NCI-H1417 (cell line): ENCODE data around the gene ZNF407.

Source experiments
- DNase-seq, 3 experiments: peaks; one replicate each; lab custom pipeline; 2025; lab: John Stamatoyannopoulos, UW

The ZNF407 gene

DNA sequence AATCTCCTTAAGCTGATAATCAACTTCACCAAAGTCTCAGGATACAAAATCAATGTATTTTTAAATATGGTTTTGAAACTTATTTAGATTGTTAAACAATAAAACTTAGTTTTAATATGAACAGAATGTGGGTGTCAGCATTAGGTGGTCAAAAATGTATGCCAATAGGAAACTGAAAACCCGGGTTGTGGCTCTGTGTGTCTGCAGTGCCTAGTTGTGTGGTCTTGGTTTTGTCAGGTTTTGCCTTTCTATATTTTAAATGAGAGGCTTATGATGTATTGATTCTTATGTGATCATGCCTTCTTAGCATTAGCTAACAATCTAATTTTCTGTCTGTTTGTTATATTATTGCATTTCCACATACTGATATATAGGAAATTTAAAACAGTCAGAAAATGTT is 227.8 kb downstream of the ZNF407 start:
- no peak for DNase-seq

DNA sequence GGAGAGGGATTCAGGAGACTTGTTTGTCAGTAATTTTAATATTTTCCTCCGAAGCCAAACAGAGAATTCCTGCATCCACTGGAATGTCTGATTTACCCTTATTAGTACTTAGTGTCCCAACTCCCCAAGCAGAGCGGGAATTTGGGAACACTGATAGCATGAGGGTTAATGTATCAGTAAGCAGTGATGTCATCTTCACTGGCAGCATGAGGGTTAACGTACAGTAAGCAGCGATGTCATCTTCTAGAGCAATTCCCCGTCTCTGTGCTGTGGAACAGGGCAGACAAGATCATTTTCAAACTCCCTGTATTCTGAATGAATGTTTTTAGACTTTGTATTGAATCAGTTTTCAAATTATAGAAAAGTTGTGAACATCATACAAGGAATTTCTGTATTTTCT is 228.9 kb downstream of the ZNF407 start:
- DNase-seq = no peak

DNA sequence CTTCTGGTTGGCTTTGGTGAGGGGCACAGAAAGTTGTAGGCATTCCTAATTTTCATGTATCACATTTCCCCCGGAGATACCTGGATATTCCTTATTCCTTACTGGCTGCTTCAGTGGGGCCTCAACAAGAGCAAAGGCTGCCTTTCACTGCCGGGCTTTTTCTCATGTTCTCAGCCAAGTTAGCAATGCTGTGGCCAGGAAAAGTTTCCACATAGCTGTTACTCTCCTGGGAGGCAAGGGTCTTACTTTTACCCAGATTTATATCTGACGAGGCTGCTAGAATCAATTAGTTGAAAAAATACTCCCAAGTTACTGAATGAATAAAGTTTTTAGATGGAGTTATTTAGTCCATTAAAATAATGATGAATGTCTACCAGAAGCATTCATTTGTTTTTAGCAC is 230.5 kb downstream of the ZNF407 start:
- DNase-seq = no peak

DNA sequence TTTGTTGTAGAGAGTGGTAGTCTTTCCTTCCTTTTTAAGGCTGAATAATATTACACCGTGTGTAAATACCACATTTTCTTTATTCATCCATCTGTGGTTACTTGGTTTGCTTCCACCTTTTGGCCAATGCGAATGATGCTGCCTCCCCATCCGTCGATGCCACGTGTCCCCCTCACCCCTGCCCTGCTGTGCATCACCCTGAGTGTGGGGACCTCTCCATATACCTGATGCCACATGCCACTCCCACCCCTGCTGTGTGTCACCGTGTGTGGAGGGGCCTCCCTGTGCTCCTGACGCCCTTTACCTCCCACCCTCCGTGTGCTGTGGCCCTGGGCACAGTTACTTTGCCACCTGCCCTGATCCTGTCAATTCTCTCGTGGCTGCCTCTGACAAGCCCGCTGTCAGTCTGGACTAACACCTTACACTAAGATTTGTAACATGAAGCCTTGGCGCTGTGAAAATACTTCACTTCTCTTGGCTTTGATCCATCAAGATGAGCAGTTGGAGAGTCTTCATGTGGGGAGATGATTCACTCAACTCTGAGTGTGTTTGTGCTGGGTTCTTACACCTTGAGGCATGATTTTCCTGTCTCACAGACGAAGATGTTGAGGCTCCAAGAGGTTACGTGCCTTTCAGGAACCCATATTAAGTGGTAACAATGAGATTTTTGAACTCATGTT is 234.0 kb downstream of the ZNF407 start:
- DNase-seq = peak in 1 of 3 experiments; percentile 1

DNA sequence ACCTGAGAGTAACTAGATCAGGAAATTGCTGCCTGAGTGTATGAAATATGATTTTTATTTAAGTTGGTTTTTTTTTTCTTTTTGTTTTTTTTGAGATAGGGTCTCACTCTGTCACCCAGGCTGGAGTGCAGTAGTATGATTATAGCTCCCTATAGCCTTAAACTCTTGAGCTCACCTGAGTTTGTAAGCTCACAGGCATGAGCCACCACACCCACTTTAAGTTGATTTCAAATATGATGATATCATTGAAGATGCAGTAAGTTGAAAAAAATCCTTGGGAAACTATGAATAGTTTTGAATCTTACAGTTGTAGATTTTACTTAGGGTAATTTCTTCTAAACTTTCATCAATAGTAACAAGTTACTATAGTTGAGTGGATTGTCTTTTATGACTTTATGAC is 234.7 kb downstream of the ZNF407 start:
- no peak for DNase-seq

DNA sequence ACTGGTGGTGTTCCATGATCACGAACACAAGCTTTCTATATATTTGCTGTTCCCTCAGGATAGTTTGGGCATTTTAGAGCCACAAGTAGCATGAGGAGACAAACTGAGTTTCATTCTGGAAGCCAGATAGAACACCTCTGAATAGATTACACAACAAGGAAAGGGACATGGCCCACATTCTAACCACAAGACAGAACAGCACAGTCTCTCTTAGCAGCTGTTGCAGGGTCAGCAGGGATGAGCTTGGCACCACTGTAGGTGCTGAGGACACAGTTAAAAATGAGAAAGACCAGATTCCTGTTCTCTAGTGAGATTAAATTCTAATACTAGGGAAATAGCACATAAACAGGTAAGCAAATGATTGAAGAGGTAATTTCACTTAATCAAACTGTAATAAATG is 235.3 kb downstream of the ZNF407 start:
- DNase-seq = no peak

DNA sequence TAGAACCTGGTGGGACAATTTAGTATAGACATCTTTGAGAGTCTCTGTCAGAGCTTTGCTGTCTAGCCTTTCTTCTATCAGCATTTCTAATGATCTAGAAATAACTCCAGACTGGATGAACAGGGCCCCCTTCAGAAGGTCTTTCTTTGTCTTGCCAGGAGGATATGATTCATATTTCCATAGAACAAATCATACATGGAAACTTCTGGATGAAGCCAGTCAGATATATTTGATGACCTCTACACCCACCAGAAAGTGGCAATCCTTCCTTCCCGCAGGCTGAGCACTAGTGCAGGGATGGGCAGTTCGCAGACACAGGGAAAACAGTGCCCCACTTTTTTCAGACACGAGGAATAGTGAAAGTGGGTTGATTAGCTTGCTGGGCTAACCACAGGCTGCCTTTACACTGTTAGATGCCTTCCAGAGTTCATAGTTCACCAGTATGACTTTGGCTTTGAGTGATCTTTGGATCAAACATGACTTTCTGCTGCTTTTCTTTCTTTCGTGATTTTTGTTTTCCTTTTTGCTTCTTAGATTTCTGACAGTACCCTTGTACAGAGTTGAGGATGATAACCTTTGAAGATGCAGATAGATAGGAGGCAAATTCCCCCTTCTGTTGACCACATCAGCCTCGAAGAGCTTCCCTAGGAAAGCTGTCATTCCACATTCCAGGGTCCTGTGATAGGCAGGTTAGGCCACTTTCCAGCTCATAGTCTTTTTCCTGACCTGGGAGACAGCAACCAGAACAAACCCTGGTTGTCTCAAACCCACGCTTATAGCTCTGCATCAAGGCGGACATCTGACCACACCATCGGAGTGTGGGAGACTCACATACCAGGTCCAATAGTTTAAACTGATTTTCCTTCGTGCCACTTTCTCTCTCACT is 237.0 kb downstream of the ZNF407 start:
- no peak for DNase-seq

DNA sequence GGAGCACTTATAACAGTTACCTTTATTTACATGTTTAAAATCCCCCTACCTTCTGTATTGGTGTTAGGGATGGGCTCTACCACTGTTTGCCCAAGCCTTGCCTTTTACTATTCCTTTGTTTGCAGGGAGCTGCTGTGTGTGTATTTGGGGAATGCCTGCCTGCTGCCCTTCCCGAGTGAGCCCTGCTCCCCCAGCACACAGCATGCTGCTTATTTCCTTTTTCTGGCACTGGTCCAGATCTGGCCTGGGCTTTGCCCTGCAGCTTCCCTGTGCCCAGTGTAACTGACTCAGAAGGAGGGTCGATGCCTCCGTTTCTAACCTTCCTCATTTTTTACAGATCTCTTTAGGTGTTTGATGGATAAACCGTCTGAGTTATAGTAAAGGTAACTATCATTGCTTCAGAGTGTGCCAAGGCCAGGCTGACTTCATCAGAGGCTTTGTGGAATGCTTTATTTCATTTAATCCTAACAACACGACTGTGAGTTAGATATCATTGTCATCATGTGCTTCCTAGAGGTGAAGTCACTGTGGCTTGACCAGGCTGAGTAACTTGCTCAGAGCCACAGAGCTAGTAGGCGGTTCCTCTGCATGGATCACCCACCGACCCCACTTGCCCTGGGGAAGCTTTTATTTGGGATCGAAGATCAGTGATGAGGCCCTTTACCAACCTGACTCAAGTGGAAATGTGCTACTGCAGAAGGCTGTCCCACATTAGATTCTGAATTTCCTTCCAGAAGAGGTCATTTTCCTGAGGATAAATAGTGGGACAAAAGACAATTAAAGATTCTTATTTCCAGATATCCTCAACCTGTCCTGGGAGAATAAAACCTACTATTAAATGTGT is 238.8 kb downstream of the ZNF407 start:
- DNase-seq = peak; percentile 2 to 98 (median 86)

DNA sequence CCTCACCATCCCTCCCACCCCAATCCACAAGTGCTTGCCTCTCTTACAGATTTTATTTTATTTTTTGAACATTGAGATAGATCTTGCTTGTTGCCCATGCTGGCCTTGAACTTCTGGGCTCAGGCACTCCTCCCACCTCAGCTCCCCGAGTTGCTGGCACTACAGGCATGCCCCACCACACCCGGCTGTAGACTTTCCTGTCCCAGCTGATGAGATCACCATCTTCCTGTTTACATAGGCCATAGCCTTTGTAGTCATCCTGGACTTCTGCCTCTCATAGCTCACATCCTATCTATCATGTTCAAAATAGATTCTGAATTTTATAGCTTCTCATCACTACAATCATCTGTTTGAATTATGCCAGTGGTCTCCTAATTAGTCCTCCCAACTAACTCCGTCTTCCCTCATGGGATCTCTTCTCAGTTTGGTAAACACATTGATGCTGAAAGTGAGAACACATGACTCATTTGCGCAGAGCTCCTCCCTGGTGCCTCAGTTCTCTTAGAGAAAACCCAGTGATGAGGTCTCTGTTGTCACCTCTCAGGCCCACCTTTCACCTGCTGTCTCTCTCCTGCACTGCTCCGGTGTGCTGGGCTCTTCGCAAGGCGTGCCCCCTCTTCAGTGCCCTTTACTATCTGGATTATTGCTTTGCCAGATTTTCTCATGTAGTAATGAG is 243.0 kb downstream of the ZNF407 start:
- peak in 1 of 3 experiments; percentile 29 for DNase-seq

DNA sequence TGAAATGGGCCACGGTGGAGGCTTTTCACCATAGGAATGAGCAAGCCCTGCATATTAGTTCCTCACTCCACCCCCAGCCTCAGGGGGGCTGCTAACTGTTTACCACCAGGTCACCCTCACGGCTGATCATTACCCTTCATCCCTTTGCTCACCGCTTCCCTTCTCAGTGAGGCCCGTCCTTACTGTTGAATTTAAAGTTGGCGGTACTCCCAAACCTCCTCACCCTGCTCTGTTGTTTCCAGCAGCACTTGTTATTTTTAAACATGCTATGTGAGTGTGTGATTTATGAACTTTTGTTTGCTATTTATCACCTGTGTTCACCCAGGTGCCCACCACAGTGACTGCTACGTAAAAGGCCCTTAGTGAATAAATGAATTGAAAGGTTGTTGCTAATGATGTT is 243.6 kb downstream of the ZNF407 start:
- peak in 1 of 3 experiments; percentile 62 for DNase-seq

DNA sequence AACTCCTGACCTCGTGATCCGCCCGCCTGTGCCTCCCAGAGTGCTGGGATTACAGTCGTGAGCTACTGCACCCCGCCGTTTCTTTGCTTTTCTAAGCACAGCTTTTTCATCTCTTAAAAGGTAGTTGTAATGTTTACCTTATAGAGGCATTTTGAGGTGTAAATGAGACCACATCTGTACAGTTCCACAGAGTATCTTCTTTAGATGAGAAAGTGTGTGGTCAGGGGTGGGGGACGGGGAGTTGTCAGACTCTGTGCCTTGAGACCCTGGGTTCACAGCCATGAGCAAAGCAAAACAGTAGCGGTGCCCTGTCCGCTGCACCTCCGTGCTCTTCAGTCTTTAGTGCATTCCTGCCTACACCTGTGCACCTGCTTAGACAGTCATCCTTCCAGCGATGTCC is 251.6 kb downstream of the ZNF407 start:
- no peak for DNase-seq

DNA sequence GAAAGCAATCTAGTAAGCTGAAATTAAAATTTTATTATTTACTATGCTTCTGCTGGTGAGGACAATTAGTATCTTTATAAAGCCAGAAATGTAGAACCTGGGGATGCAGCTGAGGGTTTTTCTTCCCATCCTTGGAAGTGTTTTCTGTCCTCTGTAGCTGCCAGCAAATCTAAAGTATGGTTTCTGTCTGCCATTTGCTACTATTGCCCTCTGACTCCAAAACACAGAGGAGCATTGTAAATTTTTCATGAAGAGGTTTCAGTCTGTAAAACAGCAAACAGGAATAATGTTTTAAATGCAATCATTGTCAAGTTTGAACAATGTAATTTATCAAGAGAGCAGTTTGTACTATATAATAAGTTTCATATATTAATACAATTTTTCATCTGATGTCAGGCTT is 258.8 kb downstream of the ZNF407 start:
- DNase-seq = peak in 1 of 3 experiments; percentile 61

DNA sequence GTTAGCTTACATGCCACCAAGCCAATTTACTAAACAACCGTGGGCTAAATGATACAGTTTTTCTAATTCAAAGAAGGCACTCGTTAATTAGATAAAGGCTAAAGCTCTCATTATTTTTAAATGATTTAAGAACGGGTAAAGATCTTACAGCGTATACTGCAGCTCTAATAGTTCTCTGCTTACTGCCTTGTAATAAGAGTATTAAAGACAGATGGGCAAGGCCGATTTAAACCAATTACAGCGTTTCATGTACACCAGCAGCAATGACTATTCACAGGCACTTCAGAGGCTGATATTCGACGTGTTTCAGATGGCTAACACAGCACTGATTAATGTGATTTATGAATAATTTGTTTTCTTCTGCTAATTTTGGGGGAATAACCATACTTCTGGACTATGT is 259.3 kb downstream of the ZNF407 start:
- peak in 2 of 3 experiments; percentile 30 to 68 for DNase-seq

DNA sequence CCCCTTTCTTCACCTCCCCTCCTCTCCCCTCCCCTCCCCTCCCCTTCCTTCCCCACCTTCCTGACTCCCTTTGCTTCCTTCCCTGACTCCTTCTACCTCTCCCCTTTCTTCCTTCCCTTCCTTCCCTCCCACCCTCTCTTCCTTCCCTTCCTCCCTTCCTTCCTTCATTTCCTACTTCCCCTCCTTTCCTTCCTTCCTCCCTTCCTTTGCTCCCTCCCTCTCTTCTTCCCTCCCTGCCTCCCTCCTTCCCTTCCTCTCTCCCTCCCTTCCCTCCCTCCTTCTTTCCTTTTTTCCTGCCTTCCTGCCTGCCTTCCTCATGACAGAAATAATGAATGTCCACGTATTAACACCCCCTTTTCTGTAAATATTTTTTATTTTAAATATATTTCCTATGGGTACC is 260.2 kb downstream of the ZNF407 start:
- no peak for DNase-seq

DNA sequence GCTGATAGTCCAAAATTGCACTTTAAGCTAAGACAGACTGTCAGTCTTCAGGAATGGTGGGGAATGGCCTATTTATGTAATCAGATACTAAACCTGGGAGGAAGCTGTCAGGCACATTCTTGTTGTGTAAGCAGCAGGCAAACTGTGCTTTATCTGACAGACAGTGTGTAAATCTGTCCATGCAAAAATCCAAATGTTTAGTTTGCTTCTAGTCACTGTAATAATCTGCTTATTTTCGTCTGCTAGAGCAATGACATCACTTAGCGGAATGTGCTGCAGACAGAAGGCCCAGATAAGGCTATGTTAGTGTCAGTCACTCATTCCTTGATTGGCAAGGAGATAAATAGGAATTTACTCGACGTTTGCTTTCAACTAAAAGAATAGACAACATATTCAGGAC is 263.5 kb downstream of the ZNF407 start:
- no peak for DNase-seq

DNA sequence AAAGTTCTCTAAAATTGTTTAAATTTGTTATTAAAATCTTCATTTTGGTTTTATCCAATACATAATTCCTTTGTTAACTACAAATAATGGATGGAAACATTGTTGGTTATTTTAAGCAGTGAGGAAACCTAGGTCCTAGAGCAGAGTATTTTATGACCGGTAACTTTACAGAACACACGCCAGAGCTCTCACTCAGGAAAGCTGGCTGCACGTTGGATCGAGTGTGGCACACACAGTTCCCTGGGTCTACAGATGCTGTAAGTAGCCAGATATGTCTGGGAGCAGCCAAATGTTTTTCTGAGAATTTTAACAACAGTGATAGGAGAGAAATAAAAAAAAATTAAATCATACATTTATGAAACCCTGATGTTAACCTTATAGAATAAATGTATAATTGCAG is 264.4 kb downstream of the ZNF407 start:
- no peak for DNase-seq

DNA sequence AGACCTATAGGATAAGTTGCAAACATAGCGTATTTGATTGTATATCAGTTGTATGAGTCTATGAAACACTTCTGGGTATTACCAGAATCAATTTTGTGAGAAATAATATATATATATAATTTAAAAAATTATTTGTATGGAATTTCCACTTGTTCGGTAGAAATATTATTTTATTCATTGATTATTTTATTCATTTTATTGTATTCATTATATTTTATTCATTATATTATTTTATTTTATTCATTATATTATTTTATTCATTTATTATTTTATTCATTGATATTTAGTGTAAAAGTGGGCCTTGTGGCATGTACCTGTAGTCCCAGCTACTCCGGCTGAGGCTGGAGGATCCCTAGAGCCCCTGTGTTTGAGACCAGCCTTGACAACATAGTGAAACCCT is 268.9 kb downstream of the ZNF407 start:
- DNase-seq = no peak

DNA sequence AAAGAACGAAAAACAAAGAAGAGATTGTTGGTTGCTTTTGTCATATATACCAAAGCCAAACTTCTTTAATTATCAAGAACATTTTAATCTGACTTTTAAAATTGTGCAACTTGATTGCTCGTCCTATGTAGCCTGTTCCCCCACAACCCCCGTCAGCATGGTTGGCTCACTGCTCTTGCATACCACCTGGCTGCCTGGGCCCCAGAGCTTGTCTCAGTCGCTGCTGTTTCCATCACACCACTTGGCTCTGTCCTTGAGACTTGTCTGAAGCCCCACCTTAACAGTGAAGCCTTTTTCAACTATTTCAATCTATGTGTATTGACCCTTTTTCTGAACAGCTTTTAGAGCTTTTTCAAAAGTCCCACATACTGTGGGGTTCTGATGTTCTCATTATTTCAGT is 270.8 kb downstream of the ZNF407 start:
- no peak for DNase-seq

DNA sequence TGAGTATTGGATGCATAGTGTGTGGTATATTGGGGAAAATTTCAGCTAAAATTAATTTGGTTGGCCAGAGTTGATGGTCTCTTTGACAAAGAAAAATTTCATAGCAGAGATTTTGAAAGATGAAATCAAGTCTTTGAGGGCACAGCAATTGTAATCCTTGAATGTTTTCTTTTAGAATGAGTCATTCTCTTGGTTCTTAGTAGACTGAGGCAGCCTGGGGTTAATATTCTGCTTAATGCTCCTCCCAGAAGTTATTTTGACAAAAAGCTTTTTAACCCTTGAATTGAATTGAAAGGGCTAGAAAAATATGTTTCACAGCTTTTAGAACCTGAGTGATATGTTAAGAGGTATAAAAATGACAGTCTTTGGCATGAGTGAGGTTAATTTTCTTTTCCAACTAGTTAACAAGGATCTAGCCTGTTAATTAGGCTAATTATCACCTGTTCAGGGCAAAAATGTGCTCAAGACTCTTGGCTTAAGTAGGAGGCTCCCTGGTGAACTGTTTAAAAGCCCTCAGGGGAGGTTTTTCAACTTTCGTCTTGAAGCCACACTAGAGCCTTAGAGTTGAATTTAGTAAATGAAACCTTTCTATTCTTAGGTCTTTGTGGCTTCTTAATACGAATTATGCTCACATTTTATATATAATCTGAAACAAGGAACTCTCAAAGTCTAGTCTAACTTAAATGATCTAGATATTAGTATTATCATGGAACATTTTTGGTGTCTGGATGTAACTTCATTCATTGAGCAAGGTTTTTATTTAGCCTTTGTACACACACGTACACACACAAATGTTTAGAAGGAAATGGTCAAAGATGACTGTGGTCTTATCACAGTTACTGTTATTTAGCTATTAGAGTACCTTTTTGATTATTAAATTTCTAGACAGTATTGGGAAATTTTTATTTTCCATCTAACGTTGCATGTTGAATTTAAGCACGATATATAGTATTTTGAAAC is 272.5 kb downstream of the ZNF407 start:
- DNase-seq = peak in 1 of 3 experiments; percentile 47

DNA sequence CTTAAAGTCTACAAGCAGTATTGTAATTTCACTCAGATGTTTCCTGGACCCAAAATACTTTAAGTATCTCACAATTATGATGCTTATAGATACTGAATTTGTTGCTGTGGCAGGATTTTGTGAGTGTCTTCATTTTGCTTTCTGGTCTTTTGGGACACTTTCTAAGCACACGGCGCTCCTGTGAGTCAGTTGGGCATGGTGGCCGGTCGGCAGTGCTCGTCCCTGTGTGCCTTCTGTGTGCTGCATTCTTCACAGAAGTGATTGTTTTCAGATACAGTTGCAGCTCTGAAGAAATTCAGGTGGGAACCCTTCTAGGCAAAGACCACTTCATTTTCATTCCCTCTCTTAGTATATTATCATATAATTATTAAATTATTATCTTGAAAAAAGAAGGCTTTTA is 273.3 kb downstream of the ZNF407 start:
- no peak for DNase-seq

DNA sequence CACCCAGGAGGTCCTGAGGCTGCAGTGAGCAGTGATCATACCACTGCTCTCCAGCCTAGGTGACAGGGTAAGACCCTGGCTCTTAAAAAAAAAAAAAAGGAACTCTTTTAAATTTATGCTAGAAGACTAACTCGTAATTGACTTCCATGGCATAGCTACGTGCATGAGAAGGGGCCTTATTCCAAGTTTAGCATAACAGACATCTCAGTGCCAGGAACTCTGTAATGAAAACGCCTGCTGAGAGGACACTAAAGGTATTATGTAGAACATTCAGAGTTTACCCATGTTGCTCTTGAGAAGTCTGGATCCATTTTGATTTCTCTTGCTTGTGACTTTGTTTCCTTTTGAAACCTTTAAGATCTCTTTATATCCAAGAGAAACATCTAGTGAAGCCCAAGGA is 276.0 kb downstream of the ZNF407 start:
- no peak for DNase-seq
